Activated T-helper 1 cell treated with anti-CD3 and anti-CD28 coated beads, Interleukin-12 subunit alpha, Interleukin-12 subunit beta, Interleukin-2, Interleukin-4 antibody, amounts not matched to agents 30 ng/mL and 10 ng/mL and 1 ng/mL, durations not matched to agents 14 hours and 24 hours and 36 hours (primary cell): ENCODE data around the gene ZNF275. TPM values are rescaled to one million over a fixed set of nuclear protein-coding genes. Genes with fewer than 3 reads are reported as not detected.

ENCODE experiments used
- DNase-seq: peaks from one replicate; pipeline ENCODE4 v3.0.0; 2021; ENCODE audit warnings: low spot score
- H3K27ac Mint-ChIP-seq: one replicate; pipeline ENCODE4 v1.8.0; 2021; ENCODE audit warnings: mild to moderate bottlenecking, mixed read lengths
- H3K27me3 Mint-ChIP-seq: one replicate; pipeline ENCODE4 v1.8.0; 2022; ENCODE audit warnings: mild to moderate bottlenecking, moderate library complexity, mixed read lengths; ENCODE audit not compliant: insufficient read depth
- H3K36me3 Mint-ChIP-seq: one replicate; pipeline ENCODE4 v1.8.0; 2021; ENCODE audit warnings: low read depth, mixed read lengths
- H3K4me1 Mint-ChIP-seq: one replicate; pipeline ENCODE4 v1.8.0; 2021; ENCODE audit warnings: low read depth, mixed read lengths
- H3K4me3 Mint-ChIP-seq: one replicate; pipeline ENCODE4 v1.8.0; 2021; ENCODE audit warnings: mild to moderate bottlenecking, moderate library complexity, mixed read lengths
- H3K9me3 Mint-ChIP-seq: one replicate; pipeline ENCODE4 v1.8.0; 2021; ENCODE audit warnings: mixed read lengths
- intact Hi-C: fragments of 100-400 bp; cut with micrococcal nuclease; formaldehyde crosslinking; loops from one replicate; pipeline ENCODE4 v1.15.1; 2024
- total RNA-seq: library from RNA; stranded (reverse); gene quantifications from 2 replicates; pipeline ENCODE4 v1.2.3, GENCODE V29; 2022

ZNF275 gene
- total RNA-seq, 1 donor from 2014 or later: 22.1 TPM

GRCh38 chrX:153351981-153352380, 18.0 kb downstream of the ZNF275 start:
- no peaks in the 10 kb centered on the region for H3K4me1 Mint-ChIP-seq
- no peak overlapping the region for H3K27ac Mint-ChIP-seq
- intact Hi-C loops: no loop called here
- peaks cover 15% of the 10 kb centered on the region for H3K36me3 Mint-ChIP-seq
- no peak for DNase-seq
- H3K9me3 Mint-ChIP-seq: no peaks in the 10 kb centered on the region
- H3K27me3 Mint-ChIP-seq: no peaks in the 10 kb centered on the region
- H3K4me3 Mint-ChIP-seq: no peak overlapping the region

DNA sequence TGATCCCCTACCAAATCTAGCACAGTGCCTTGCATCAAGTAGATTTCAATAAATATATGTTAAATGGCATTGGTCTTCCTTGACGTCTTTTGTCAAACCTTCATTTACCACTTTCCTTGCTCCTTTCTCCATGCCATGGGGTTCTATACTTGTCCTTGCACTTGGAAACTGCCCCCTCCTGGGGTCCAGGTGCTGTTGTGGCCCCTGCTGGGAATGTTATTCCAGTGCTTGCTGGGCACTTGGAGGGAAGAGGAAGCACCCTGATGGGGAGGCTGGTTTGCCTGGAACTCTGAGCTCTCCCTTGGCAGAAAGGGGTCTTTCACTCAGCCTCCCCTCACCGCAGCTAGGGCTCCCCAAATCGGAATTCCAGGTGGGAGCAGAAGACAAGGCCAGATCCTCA, 18.9 kb downstream of the ZNF275 start:
- Mint-ChIP-seq H3K27me3 (no peaks in the 10 kb centered on the region), H3K4me1 (no peaks in the 10 kb centered on the region), H3K9me3 (peaks cover 6% of the 10 kb centered on the region), H3K27ac (no peak overlapping the region), H3K4me3 (no peak overlapping the region), H3K36me3 (peaks cover 19% of the 10 kb centered on the region)
- DNase-seq: no peak
- intact Hi-C loops: no loop called here

DNA sequence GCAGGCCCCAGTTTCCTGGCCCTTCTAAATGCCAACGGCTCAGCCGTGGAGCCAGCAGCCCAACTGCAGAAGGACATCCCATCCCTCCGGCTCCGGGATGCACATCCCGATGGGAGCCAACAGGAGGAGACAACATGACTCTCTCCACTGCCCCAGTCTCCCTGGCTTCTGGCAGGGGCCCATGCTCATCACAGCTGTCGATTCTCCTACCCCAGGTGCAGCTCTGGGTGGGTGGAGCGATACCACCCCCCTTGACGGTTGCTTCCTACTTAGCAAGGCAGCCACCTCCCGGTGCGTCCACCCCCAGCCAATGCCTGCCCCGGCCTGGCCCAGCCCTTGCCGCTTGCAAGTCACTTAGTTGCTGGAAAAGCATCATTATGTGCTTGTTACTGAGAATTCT, 19.5 kb downstream of the ZNF275 start:
- Mint-ChIP-seq H3K9me3 (peaks cover 6% of the 10 kb centered on the region), H3K4me3 (no peak overlapping the region), H3K4me1 (no peaks in the 10 kb centered on the region), H3K27me3 (no peaks in the 10 kb centered on the region), H3K27ac (no peak overlapping the region), H3K36me3 (peaks cover 19% of the 10 kb centered on the region)
- no peak for DNase-seq
- intact Hi-C loops: no loop called here

GRCh38 chrX:153357877-153358276, 23.9 kb downstream of the ZNF275 start:
- no peak for DNase-seq
- H3K27ac Mint-ChIP-seq: no peak overlapping the region
- intact Hi-C loops: no loop called here
- peaks cover 11% of the 10 kb centered on the region for H3K36me3 Mint-ChIP-seq
- peaks cover 12% of the 10 kb centered on the region for H3K9me3 Mint-ChIP-seq
- H3K4me3 Mint-ChIP-seq: no peak overlapping the region
- H3K27me3 Mint-ChIP-seq: peaks cover 2% of the 10 kb centered on the region
- H3K4me1 Mint-ChIP-seq: no peaks in the 10 kb centered on the region

DNA sequence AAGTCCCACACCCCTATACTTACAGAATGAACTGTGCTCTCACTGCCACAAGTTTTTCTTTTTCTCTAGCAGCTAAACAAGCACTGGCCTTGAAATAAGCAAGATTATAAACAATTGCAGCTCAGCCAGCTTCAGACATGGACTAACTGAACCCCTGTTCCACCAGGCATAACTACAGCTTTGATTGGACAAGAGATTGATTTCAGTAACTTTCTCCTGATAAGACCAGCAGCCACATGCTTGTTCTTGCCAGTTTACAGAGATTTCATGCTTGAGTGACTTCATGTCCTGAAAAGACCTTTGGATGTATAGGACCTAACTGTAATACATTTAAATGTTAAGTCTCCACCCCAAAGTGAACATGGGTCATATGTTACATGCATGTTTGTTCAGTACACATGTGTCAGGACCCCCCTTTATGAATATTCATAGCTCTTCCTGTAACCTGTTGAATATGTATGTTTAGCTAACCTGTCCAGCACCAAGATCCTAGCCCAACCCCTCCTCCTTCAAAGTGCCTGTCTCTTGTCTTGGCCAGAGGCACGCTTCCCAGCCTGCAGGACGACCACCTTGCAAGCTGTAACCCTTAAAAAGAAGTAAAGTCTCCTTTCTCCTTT, 27.9 kb downstream of the ZNF275 start:
- Mint-ChIP-seq H3K27ac (no peak overlapping the region), H3K9me3 (peaks cover 12% of the 10 kb centered on the region), H3K27me3 (peaks cover 2% of the 10 kb centered on the region), H3K36me3 (peaks cover 8% of the 10 kb centered on the region), H3K4me1 (peaks cover 8% of the 10 kb centered on the region), H3K4me3 (no peak overlapping the region)
- intact Hi-C loops: no loop called here
- DNase-seq: no peak

GRCh38 chrX:153365670-153366069, 31.7 kb downstream of the ZNF275 start:
- H3K36me3 Mint-ChIP-seq: no peaks in the 10 kb centered on the region
- H3K27ac Mint-ChIP-seq: no peak overlapping the region
- H3K27me3 Mint-ChIP-seq: peaks cover 2% of the 10 kb centered on the region
- no peak overlapping the region for H3K4me3 Mint-ChIP-seq
- H3K4me1 Mint-ChIP-seq: peaks cover 11% of the 10 kb centered on the region
- intact Hi-C loops: no loop called here
- no peaks in the 10 kb centered on the region for H3K9me3 Mint-ChIP-seq
- no peak for DNase-seq

- Mint-ChIP-seq H3K27me3 (peaks cover 2% of the 10 kb centered on the region), H3K4me1 (peaks cover 13% of the 10 kb centered on the region), H3K27ac (no peak overlapping the region), H3K36me3 (no peaks in the 10 kb centered on the region), H3K9me3 (no peaks in the 10 kb centered on the region), H3K4me3 (no peak overlapping the region)
- DNase-seq: no peak
- intact Hi-C loops: no loop called here
Measured at GRCh38 chrX:153366119-153366518, 32.2 kb downstream of the ZNF275 start.

DNA sequence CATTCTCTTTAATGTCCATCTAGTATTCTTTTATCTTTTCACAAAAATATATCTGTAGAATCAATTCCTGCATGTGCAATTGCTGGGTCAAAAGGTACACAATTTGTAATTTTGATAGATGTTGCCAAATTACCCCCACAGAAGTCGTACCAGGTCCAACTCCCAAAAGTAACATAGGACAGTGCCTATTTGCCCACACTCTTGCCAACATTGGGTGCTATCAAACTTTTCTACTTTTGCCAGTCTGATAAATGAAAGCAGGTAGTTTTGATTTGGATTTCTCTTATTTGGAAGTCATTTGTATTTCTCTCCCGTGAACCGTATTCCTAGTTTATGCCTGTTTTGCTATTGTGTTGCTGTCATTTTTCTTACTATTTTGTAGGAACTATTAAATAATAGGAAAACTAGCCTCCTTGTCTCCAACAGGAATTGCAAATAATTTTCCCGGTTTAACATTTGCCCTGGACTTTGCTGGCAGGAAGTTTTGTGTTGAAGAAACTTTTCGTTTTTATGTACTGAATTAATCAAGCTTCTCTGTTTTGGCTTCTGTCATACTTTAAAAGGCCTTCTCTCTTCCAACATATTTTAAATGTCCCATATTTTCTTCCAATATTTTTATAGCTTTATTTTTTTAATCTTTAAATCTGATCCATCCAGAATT, 33.1 kb downstream of the ZNF275 start:
- peaks cover 2% of the 10 kb centered on the region for H3K27me3 Mint-ChIP-seq
- no peaks in the 10 kb centered on the region for H3K36me3 Mint-ChIP-seq
- H3K9me3 Mint-ChIP-seq: no peaks in the 10 kb centered on the region
- no peak overlapping the region for H3K4me3 Mint-ChIP-seq
- intact Hi-C loops: no loop called here
- no peak for DNase-seq
- H3K4me1 Mint-ChIP-seq: peaks cover 13% of the 10 kb centered on the region
- H3K27ac Mint-ChIP-seq: no peak overlapping the region

GRCh38 chrX:153370293-153371055, 36.5 kb downstream of the ZNF275 start:
- H3K4me1 Mint-ChIP-seq: peaks cover 13% of the 10 kb centered on the region
- no peak overlapping the region for H3K4me3 Mint-ChIP-seq
- H3K27me3 Mint-ChIP-seq: peaks cover 5% of the 10 kb centered on the region
- no peak overlapping the region for H3K27ac Mint-ChIP-seq
- no peaks in the 10 kb centered on the region for H3K9me3 Mint-ChIP-seq
- intact Hi-C loops: no loop called here
- no peaks in the 10 kb centered on the region for H3K36me3 Mint-ChIP-seq
- DNase-seq: no peak

GRCh38 chrX:153371256-153371655, 37.3 kb downstream of the ZNF275 start:
- Mint-ChIP-seq H3K4me1 (peaks cover 7% of the 10 kb centered on the region), H3K9me3 (no peaks in the 10 kb centered on the region), H3K27ac (no peak overlapping the region), H3K36me3 (no peaks in the 10 kb centered on the region), H3K27me3 (peaks cover 5% of the 10 kb centered on the region), H3K4me3 (no peak overlapping the region)
- intact Hi-C loops: no loop called here
- DNase-seq: no peak

GRCh38 chrX:153372949-153373348, 39.0 kb downstream of the ZNF275 start:
- no peak overlapping the region for H3K27ac Mint-ChIP-seq
- peaks cover 6% of the 10 kb centered on the region for H3K4me1 Mint-ChIP-seq
- no peak overlapping the region for H3K4me3 Mint-ChIP-seq
- no peaks in the 10 kb centered on the region for H3K9me3 Mint-ChIP-seq
- H3K27me3 Mint-ChIP-seq: peaks cover 5% of the 10 kb centered on the region
- no peak for DNase-seq
- intact Hi-C loops: no loop called here
- no peaks in the 10 kb centered on the region for H3K36me3 Mint-ChIP-seq

DNA sequence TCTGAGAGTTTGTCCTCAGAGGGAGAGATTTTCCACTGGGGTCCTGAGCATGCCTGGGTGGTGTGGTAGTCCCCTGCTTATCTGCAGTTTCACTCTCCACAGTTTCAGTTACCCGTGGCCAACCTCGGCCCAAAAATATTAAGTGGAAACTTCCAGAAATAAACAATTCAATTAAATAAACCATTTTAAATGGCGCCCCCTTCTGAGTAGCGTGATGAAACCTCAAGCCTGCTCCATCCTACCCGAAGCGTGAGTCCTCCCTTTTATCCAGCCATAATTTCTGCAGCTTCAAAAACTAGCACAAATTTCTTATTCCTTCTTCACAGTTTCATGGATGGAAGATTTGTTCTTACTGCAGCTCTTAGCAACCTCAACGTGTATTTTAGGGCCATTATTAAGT, 40.5 kb downstream of the ZNF275 start:
- intact Hi-C loops: no loop called here
- Mint-ChIP-seq H3K9me3 (no peaks in the 10 kb centered on the region), H3K27ac (no peak overlapping the region), H3K27me3 (peaks cover 5% of the 10 kb centered on the region), H3K4me3 (no peak overlapping the region), H3K4me1 (peaks cover 6% of the 10 kb centered on the region), H3K36me3 (no peaks in the 10 kb centered on the region)
- DNase-seq: no peak

- Mint-ChIP-seq H3K9me3 (no peaks in the 10 kb centered on the region), H3K27ac (no peak overlapping the region), H3K4me3 (no peak overlapping the region), H3K27me3 (peaks cover 5% of the 10 kb centered on the region), H3K4me1 (peaks cover 3% of the 10 kb centered on the region), H3K36me3 (no peaks in the 10 kb centered on the region)
- intact Hi-C loops: no loop called here
- no peak for DNase-seq
Measured at GRCh38 chrX:153375571-153375970, 41.6 kb downstream of the ZNF275 start.
